ENCODE results near the gene ATXN10. TPM values are rescaled to one million over a fixed set of nuclear protein-coding genes. Genes with fewer than 3 reads are reported as not detected.
"Not testable (repeated sequence)": the region's sequence is repeated elsewhere in the genome, so short reads cannot be mapped to it uniquely, and the experiment has no call there.

The ATXN10 gene
- total RNA-seq, 1 donor from 2014 or later = 110 TPM

GRCh38 chr22:45708145-45708544 lies 36.5 kb downstream of the ATXN10 start:
- Mint-ChIP-seq H3K36me3 (ENCODE audit: low read depth) (peaks cover 49% of the 10 kb centered on the region), H3K4me3 (no peak overlapping the region), H3K27me3 (ENCODE audit: insufficient read depth) (no peaks in the 10 kb centered on the region), H3K27ac (no peak overlapping the region), H3K4me1 (ENCODE audit: low read depth) (peaks cover 28% of the 10 kb centered on the region), H3K9me3 (no peaks in the 10 kb centered on the region)
- intact Hi-C loops (cut with micrococcal nuclease) = no loop called here
- no peak for DNase-seq (ENCODE audit: low spot score)

- peaks cover 29% of the 10 kb centered on the region for H3K4me1 Mint-ChIP-seq (ENCODE audit: low read depth)
- H3K9me3 Mint-ChIP-seq = no peaks in the 10 kb centered on the region
- intact Hi-C loops (cut with micrococcal nuclease) = no loop called here
- H3K36me3 Mint-ChIP-seq (ENCODE audit: low read depth) = peaks cover 43% of the 10 kb centered on the region
- no peak overlapping the region for H3K4me3 Mint-ChIP-seq
- peak overlapping the region; percentile 42 for H3K27ac Mint-ChIP-seq
- no peaks in the 10 kb centered on the region for H3K27me3 Mint-ChIP-seq (ENCODE audit: insufficient read depth)
- DNase-seq (ENCODE audit: low spot score) = no peak
Measured at GRCh38 chr22:45709060-45709739, 37.6 kb downstream of the ATXN10 start.

GRCh38 chr22:45709866-45710265 lies 38.2 kb downstream of the ATXN10 start:
- H3K9me3 Mint-ChIP-seq = no peaks in the 10 kb centered on the region
- peaks cover 29% of the 10 kb centered on the region for H3K4me1 Mint-ChIP-seq (ENCODE audit: low read depth)
- H3K36me3 Mint-ChIP-seq (ENCODE audit: low read depth) = peaks cover 42% of the 10 kb centered on the region
- H3K4me3 Mint-ChIP-seq = no peak overlapping the region
- no peaks in the 10 kb centered on the region for H3K27me3 Mint-ChIP-seq (ENCODE audit: insufficient read depth)
- no peak overlapping the region for H3K27ac Mint-ChIP-seq
- DNase-seq (ENCODE audit: low spot score) = no peak
- intact Hi-C loops (cut with micrococcal nuclease) = no loop called here

GRCh38 chr22:45710469-45710868 lies 38.8 kb downstream of the ATXN10 start:
- H3K9me3 Mint-ChIP-seq = no peaks in the 10 kb centered on the region
- no peak for DNase-seq (ENCODE audit: low spot score)
- peaks cover 29% of the 10 kb centered on the region for H3K4me1 Mint-ChIP-seq (ENCODE audit: low read depth)
- no peak overlapping the region for H3K27ac Mint-ChIP-seq
- H3K4me3 Mint-ChIP-seq = no peak overlapping the region
- peaks cover 45% of the 10 kb centered on the region for H3K36me3 Mint-ChIP-seq (ENCODE audit: low read depth)
- intact Hi-C loops (cut with micrococcal nuclease) = no loop called here
- H3K27me3 Mint-ChIP-seq (ENCODE audit: insufficient read depth) = no peaks in the 10 kb centered on the region

- intact Hi-C loops (cut with micrococcal nuclease); H3K4me3 Mint-ChIP-seq; H3K27me3 Mint-ChIP-seq (ENCODE audit: insufficient read depth); H3K27ac Mint-ChIP-seq; H3K9me3 Mint-ChIP-seq; DNase-seq (ENCODE audit: low spot score): not testable (repeated sequence)
- H3K36me3 Mint-ChIP-seq (ENCODE audit: low read depth) = peaks cover 30% of the 10 kb centered on the region
- H3K4me1 Mint-ChIP-seq (ENCODE audit: low read depth) = peaks cover 15% of the 10 kb centered on the region
Measured at GRCh38 chr22:45714390-45714789, 42.8 kb downstream of the ATXN10 start.

GRCh38 chr22:45717789-45718188 lies 46.2 kb downstream of the ATXN10 start:
- DNase-seq (ENCODE audit: low spot score) = no peak
- Mint-ChIP-seq H3K9me3 (no peaks in the 10 kb centered on the region), H3K4me3 (no peak overlapping the region), H3K27ac (no peak overlapping the region), H3K27me3 (ENCODE audit: insufficient read depth) (no peaks in the 10 kb centered on the region), H3K36me3 (ENCODE audit: low read depth) (peaks cover 34% of the 10 kb centered on the region), H3K4me1 (ENCODE audit: low read depth) (peaks cover 9% of the 10 kb centered on the region)
- intact Hi-C loops (cut with micrococcal nuclease) = no loop called here

GRCh38 chr22:45718391-45718790 lies 46.8 kb downstream of the ATXN10 start:
- no peaks in the 10 kb centered on the region for H3K27me3 Mint-ChIP-seq (ENCODE audit: insufficient read depth)
- peaks cover 10% of the 10 kb centered on the region for H3K4me1 Mint-ChIP-seq (ENCODE audit: low read depth)
- intact Hi-C loops (cut with micrococcal nuclease) = no loop called here
- H3K27ac Mint-ChIP-seq = no peak overlapping the region
- no peak overlapping the region for H3K4me3 Mint-ChIP-seq
- H3K36me3 Mint-ChIP-seq (ENCODE audit: low read depth) = peaks cover 35% of the 10 kb centered on the region
- no peak for DNase-seq (ENCODE audit: low spot score)
- H3K9me3 Mint-ChIP-seq = no peaks in the 10 kb centered on the region

- Mint-ChIP-seq H3K4me3 (no peak overlapping the region), H3K4me1 (ENCODE audit: low read depth) (peaks cover 11% of the 10 kb centered on the region), H3K27ac (no peak overlapping the region), H3K36me3 (ENCODE audit: low read depth) (peaks cover 29% of the 10 kb centered on the region), H3K27me3 (ENCODE audit: insufficient read depth) (no peaks in the 10 kb centered on the region), H3K9me3 (no peaks in the 10 kb centered on the region)
- no peak for DNase-seq (ENCODE audit: low spot score)
- intact Hi-C loops (cut with micrococcal nuclease) = no loop called here
Measured at GRCh38 chr22:45720839-45721378, 49.3 kb downstream of the ATXN10 start.

GRCh38 chr22:45722006-45722405 lies 50.4 kb downstream of the ATXN10 start:
- no peak overlapping the region for H3K27ac Mint-ChIP-seq
- H3K4me3 Mint-ChIP-seq = no peak overlapping the region
- no peaks in the 10 kb centered on the region for H3K9me3 Mint-ChIP-seq
- H3K4me1 Mint-ChIP-seq (ENCODE audit: low read depth) = peaks cover 18% of the 10 kb centered on the region
- H3K36me3 Mint-ChIP-seq (ENCODE audit: low read depth) = peaks cover 27% of the 10 kb centered on the region
- no peaks in the 10 kb centered on the region for H3K27me3 Mint-ChIP-seq (ENCODE audit: insufficient read depth)
- DNase-seq (ENCODE audit: low spot score) = no peak
- intact Hi-C loops (cut with micrococcal nuclease) = no loop called here

- Mint-ChIP-seq H3K4me1 (ENCODE audit: low read depth) (peaks cover 25% of the 10 kb centered on the region), H3K36me3 (ENCODE audit: low read depth) (peaks cover 25% of the 10 kb centered on the region), H3K27ac (no peak overlapping the region), H3K4me3 (no peak overlapping the region), H3K9me3 (no peaks in the 10 kb centered on the region), H3K27me3 (ENCODE audit: insufficient read depth) (no peaks in the 10 kb centered on the region)
- intact Hi-C loops (cut with micrococcal nuclease) = no loop called here
- DNase-seq (ENCODE audit: low spot score) = no peak
Measured at GRCh38 chr22:45726081-45726480, 54.4 kb downstream of the ATXN10 start.

GRCh38 chr22:45731041-45731797 lies 59.6 kb downstream of the ATXN10 start:
- no peak for DNase-seq (ENCODE audit: low spot score)
- Mint-ChIP-seq H3K27ac (no peak overlapping the region), H3K4me1 (ENCODE audit: low read depth) (peaks cover 14% of the 10 kb centered on the region), H3K4me3 (no peak overlapping the region), H3K27me3 (ENCODE audit: insufficient read depth) (no peaks in the 10 kb centered on the region), H3K9me3 (no peaks in the 10 kb centered on the region), H3K36me3 (ENCODE audit: low read depth) (peaks cover 9% of the 10 kb centered on the region)
- intact Hi-C loops (cut with micrococcal nuclease) = no loop called here

- no peaks in the 10 kb centered on the region for H3K9me3 Mint-ChIP-seq
- DNase-seq (ENCODE audit: low spot score) = no peak
- H3K27me3 Mint-ChIP-seq (ENCODE audit: insufficient read depth) = no peaks in the 10 kb centered on the region
- H3K27ac Mint-ChIP-seq = no peak overlapping the region
- H3K36me3 Mint-ChIP-seq (ENCODE audit: low read depth) = peaks cover 12% of the 10 kb centered on the region
- no peak overlapping the region for H3K4me3 Mint-ChIP-seq
- peaks cover 8% of the 10 kb centered on the region for H3K4me1 Mint-ChIP-seq (ENCODE audit: low read depth)
- intact Hi-C loops (cut with micrococcal nuclease) = no loop called here
Measured at GRCh38 chr22:45731798-45732495, 60.3 kb downstream of the ATXN10 start.

GRCh38 chr22:45735273-45735672 lies 63.6 kb downstream of the ATXN10 start:
- Mint-ChIP-seq H3K4me3 (no peak overlapping the region), H3K4me1 (ENCODE audit: low read depth) (peaks cover 2% of the 10 kb centered on the region), H3K27ac (no peak overlapping the region), H3K27me3 (ENCODE audit: insufficient read depth) (no peaks in the 10 kb centered on the region), H3K36me3 (ENCODE audit: low read depth) (peaks cover 27% of the 10 kb centered on the region), H3K9me3 (no peaks in the 10 kb centered on the region)
- no peak for DNase-seq (ENCODE audit: low spot score)
- intact Hi-C loops (cut with micrococcal nuclease) = no loop called here
